ENCODE data around the gene DTNA.

DNA sequence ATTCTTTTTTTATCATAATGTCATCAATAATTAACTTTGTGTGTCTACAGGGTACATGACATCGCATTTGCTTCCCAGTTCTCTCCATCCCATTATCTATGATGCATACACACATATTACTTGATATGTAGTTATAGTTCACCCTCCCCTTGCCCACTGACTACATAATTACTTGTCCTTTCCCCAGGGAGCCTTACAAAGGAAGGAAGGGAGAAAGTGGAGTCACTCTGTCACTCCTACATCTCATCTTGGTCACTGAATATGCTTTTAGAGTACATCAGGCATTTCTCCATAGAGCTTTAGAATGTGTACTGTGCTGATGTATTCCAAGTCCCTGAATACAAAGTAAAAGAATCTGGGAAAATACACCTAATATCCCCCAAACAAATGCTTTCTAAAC is 6.0 kb upstream of the DTNA start:
- no peak for TF ChIP-seq TAF1 (IDR thresholded peaks at IDR 0.05; ENCODE audit: low read depth)
- TF ChIP-seq EGR1 (IDR thresholded peaks at IDR 0.05), result no peak
- TF ChIP-seq ZBTB7A (IDR thresholded peaks at IDR 0.05; ENCODE audit: low read depth), result no peak
- TF ChIP-seq RAD21 (IDR thresholded peaks at IDR 0.05; ENCODE audit: low read depth), result no peak
- no peak for TF ChIP-seq TEAD4 (IDR thresholded peaks at IDR 0.05)
- no peak for TF ChIP-seq CREB1 (IDR thresholded peaks at IDR 0.05; ENCODE audit: low read depth)
- TF ChIP-seq, protein P1, sequence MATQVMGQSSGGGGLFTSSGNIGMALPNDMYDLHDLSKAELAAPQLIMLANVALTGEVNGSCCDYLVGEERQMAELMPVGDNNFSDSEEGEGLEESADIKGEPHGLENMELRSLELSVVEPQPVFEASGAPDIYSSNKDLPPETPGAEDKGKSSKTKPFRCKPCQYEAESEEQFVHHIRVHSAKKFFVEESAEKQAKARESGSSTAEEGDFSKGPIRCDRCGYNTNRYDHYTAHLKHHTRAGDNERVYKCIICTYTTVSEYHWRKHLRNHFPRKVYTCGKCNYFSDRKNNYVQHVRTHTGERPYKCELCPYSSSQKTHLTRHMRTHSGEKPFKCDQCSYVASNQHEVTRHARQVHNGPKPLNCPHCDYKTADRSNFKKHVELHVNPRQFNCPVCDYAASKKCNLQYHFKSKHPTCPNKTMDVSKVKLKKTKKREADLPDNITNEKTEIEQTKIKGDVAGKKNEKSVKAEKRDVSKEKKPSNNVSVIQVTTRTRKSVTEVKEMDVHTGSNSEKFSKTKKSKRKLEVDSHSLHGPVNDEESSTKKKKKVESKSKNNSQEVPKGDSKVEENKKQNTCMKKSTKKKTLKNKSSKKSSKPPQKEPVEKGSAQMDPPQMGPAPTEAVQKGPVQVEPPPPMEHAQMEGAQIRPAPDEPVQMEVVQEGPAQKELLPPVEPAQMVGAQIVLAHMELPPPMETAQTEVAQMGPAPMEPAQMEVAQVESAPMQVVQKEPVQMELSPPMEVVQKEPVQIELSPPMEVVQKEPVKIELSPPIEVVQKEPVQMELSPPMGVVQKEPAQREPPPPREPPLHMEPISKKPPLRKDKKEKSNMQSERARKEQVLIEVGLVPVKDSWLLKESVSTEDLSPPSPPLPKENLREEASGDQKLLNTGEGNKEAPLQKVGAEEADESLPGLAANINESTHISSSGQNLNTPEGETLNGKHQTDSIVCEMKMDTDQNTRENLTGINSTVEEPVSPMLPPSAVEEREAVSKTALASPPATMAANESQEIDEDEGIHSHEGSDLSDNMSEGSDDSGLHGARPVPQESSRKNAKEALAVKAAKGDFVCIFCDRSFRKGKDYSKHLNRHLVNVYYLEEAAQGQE (IDR thresholded peaks at IDR 0.05; ENCODE audit: low read depth), result no peak
